Spinal cord (tissue), 10 donors: ENCODE data around the gene LMOD1. TPM values are rescaled to one million over a fixed set of nuclear protein-coding genes. Genes with fewer than 3 reads are reported as not detected.
"Not testable (repeated sequence)": the region's sequence is repeated elsewhere in the genome, so short reads cannot be mapped to it uniquely, and the experiment has no call there.

Experiments used
- DNase-seq, 6 donors: peaks; one replicate each; pipeline versions ENCODE4 v3.0.0 to v3.0.0-alpha.2; 2013 to 2015; ENCODE audit warnings: low spot score in 6 of 6, low read depth in 4 of 6
- H3K27ac ChIP-seq: one replicate; pipeline ENCODE4 v1.5.1; 2013; ENCODE audit warnings: low read depth, low read length, control low read depth
- H3K27me3 ChIP-seq: one replicate; pipeline ENCODE4 v1.6.1; 2013; ENCODE audit warnings: low read length; ENCODE audit not compliant: control insufficient read depth, insufficient read depth
- H3K36me3 ChIP-seq: one replicate; pipeline ENCODE4 v1.6.1; 2013; ENCODE audit warnings: low read length; ENCODE audit not compliant: control insufficient read depth, insufficient read depth
- H3K4me1 ChIP-seq: one replicate; pipeline ENCODE4 v1.6.1; 2013; ENCODE audit warnings: low read length; ENCODE audit not compliant: control insufficient read depth, insufficient read depth
- H3K4me3 ChIP-seq: one replicate; pipeline ENCODE4 v1.5.1; 2013; ENCODE audit warnings: low read depth, low read length, control low read depth
- H3K9me3 ChIP-seq: one replicate; pipeline ENCODE4 v1.6.1; 2013; ENCODE audit warnings: low read length; ENCODE audit not compliant: control insufficient read depth, insufficient read depth
- WGBS: methylation state at CpG from one replicate; pipeline ENCODE4 v1.1.5; 2013; ENCODE audit warnings: missing lambda C conversion rate; ENCODE audit not compliant: insufficient coverage; 5-methylcytosine and 5-hydroxymethylcytosine counted together
- polyA plus RNA-seq, 2 donors: library from polyadenylated mRNA; unstranded; fragments of 120-200 nt; gene quantifications; one replicate each; pipeline ENCODE4 v1.2.1, GENCODE V29; 2013; ENCODE audit not compliant: insufficient read length in 2 of 2
- total RNA-seq, 2 donors: library from RNA; depleted of rRNA in 1 of 2; stranded (reverse); fragments of 120-200 nt in 1 of 2; fragments of >200 nt in 1 of 2; gene quantifications; one replicate each; pipeline versions ENCODE4 v1.2.3 to v1.2.4, GENCODE V29; 2013 to 2014
- donor health status: healthy.

LMOD1 gene
- total and polyA plus RNA-seq, 4 donors, result 1.9 to 8.4 (median 4.1) TPM

DNA sequence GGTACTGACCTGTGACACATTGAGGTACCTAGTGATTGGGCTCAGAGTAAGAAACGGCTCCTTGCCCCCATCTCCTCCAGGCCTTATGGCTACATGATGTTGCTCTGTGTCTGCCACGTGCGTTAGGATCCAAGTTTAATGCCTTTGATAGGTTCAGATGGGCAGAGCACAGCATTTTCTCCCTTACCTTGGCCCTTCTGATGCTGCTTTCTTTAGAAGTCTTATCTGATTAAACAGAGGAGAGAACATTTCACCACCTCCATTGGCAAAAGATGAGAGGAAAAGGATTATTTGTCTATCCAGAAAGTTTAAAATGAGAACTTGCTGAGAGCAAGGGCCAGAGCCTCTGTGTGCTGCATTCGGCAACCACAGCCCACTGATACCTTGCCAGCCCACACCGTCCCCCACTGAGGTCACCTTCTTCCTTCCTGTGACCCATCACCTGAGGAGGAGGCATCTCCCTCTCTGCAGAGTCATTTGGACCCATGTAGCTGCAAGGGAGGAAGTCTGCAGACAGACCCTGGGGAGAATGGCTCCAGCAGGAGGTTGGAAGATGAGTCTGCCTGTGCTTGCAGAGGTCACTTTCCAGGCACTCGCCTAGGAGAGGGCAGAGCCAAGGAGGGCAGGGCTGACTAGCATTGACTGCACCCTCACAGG is 41.0 kb downstream of the LMOD1 start:
- Histone ChIP-seq H3K4me1 (peaks cover 10% of the 10 kb centered on the region), H3K9me3 (no peaks in the 10 kb centered on the region), H3K27ac (no peak overlapping the region), H3K36me3 (no peaks in the 10 kb centered on the region), H3K27me3 (no peaks in the 10 kb centered on the region), H3K4me3 (no peak overlapping the region)
- DNase-seq, result no peak
- 90% methylated on average over 2 of the region's 6 CpGs for WGBS

DNA sequence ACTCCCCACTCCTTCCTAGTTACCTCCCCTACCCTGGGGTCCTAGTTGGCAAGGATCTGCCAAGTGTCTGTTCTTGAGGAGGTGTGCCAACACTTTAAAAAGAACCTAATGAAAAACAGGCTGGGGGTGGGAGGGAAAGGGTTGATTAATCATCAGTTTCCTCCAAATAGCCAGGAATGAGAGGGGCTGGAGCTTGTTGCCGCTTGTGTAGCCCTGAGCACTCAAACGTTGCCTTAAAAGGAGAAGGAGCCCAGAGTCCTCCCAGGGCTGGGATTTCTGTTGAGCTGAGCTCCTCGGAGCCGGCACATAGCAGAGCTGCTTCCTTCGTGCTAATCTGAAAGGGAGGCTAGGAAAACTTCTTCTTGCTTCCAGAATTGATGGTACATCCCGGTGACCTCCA is 41.8 kb downstream of the LMOD1 start:
- Histone ChIP-seq H3K4me3 (no peak overlapping the region), H3K4me1 (peaks cover 12% of the 10 kb centered on the region), H3K9me3 (no peaks in the 10 kb centered on the region), H3K27me3 (no peaks in the 10 kb centered on the region), H3K27ac (no peak overlapping the region), H3K36me3 (peaks cover 2% of the 10 kb centered on the region)
- WGBS, result 11% methylated on average over 3 of the region's 6 CpGs
- DNase-seq, result no peak

GRCh38 chr1:201903135-201903534 is 43.2 kb downstream of the LMOD1 start:
- DNase-seq, result no peak
- H3K4me1 ChIP-seq, result peaks cover 12% of the 10 kb centered on the region
- no peaks in the 10 kb centered on the region for H3K9me3 ChIP-seq
- peaks cover 3% of the 10 kb centered on the region for H3K36me3 ChIP-seq
- no peaks in the 10 kb centered on the region for H3K27me3 ChIP-seq
- WGBS, result 87% methylated on average over 3 of the region's 5 CpGs
- H3K4me3 ChIP-seq, result no peak overlapping the region
- no peak overlapping the region for H3K27ac ChIP-seq

- Histone ChIP-seq H3K9me3 (no peaks in the 10 kb centered on the region), H3K36me3 (peaks cover 3% of the 10 kb centered on the region), H3K4me3 (no peak overlapping the region), H3K27ac (no peak overlapping the region), H3K27me3 (no peaks in the 10 kb centered on the region), H3K4me1 (peaks cover 12% of the 10 kb centered on the region)
- DNase-seq, result no peak
- WGBS, result 100% methylated on average over 1 of the region's 3 CpGs
Measured at GRCh38 chr1:201902198-201902597, 44.1 kb downstream of the LMOD1 start.

- peaks cover 19% of the 10 kb centered on the region for H3K4me1 ChIP-seq
- not testable (repeated sequence) for DNase-seq, H3K27ac ChIP-seq, H3K9me3 ChIP-seq, H3K36me3 ChIP-seq, H3K27me3 ChIP-seq, H3K4me3 ChIP-seq
- 95% methylated on average over 5 of the region's 6 CpGs for WGBS
Measured at GRCh38 chr1:201901036-201901435, 45.3 kb downstream of the LMOD1 start.

DNA sequence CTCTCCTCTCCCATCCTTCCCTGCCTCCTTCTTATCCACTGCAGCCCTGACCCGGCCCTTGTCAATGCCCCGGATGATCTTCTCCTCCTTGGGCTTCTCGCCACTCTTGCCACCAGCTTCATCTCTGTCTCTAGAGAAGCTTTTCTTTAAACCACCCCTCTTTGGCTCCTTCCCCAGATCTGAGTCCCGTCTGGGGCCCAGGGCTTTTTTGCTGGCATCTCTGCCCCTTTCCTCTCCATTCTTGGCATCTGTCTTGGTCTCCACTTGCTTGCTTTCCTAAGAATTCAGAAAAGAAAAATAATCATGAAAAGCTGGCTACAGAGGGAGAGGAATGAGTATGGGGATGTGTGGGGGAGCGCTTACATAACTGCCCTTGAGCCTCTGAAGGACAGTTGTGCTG is 45.9 kb downstream of the LMOD1 start:
- 57% methylated on average over 5 of the region's 5 CpGs for WGBS
- DNase-seq, result no peak
- no peaks in the 10 kb centered on the region for H3K27me3 ChIP-seq
- peaks cover 3% of the 10 kb centered on the region for H3K36me3 ChIP-seq
- H3K27ac ChIP-seq, result no peak overlapping the region
- H3K4me1 ChIP-seq, result peaks cover 22% of the 10 kb centered on the region
- no peaks in the 10 kb centered on the region for H3K9me3 ChIP-seq
- H3K4me3 ChIP-seq, result no peak overlapping the region

DNA sequence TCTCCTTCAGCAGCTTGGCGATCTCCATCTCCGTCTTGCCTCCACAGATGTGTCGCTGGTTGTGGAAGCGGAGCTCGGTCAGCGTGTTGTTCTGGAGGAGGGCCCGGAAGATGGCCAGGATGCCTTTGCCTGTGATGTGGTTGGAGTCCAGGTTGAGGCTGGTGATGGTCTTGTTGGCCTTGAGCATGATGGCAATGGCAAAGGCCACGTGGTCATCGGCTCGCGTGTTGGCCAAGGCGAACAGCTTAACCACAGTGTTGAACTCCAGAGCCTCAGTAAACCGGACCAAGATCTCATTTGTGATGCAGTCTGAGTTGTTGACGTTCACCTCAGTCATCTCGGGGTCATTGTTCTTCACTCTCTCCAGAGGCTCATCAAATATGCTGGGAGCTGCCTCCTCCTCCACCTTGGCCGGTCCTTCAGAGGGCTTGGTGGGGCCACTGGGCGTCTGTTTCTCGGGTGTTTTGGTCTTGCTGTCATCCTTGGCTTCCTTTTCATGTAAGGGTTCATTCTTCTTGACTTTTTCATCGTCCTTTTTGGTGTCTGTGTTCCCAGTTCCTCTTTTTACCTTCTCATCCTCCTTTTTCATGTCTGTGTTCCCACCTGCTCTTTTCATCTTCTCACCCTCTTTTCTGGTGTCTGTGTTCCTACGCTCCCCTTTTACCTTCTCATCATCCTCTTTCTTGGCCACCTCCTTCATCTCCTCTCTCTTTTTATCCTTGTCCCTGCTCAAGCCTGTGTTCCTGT is 46.5 kb downstream of the LMOD1 start:
- DNase-seq, result no peak
- peaks cover 20% of the 10 kb centered on the region for H3K4me1 ChIP-seq
- no peaks in the 10 kb centered on the region for H3K27me3 ChIP-seq
- H3K27ac ChIP-seq, result no peak overlapping the region
- H3K9me3 ChIP-seq, result no peaks in the 10 kb centered on the region
- 89% methylated on average over 20 of the region's 20 CpGs for WGBS
- H3K4me3 ChIP-seq, result no peak overlapping the region
- peaks cover 9% of the 10 kb centered on the region for H3K36me3 ChIP-seq

DNA sequence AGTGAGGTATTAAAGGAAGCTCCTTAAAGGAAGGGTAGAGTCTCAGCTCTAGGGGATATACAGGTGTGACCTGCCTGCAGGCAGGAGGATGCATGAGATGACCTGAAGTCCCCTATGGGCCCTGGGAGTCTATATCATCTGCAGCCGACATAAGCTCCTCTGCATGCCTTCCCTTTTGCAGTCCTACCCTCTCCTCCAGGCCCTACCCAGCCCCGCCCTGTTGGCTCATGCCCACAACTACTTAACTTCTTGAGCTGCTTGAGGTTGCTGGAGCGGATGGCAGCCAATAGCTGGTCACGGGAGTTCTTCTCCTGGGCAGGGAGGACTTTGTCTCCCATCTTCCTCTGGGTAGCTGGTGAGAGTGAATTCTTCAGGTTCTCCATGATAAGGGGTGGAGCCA is 47.4 kb downstream of the LMOD1 start:
- H3K4me1 ChIP-seq, result peaks cover 27% of the 10 kb centered on the region
- no peak overlapping the region for H3K27ac ChIP-seq
- H3K27me3 ChIP-seq, result no peaks in the 10 kb centered on the region
- no peaks in the 10 kb centered on the region for H3K9me3 ChIP-seq
- no peak overlapping the region for H3K4me3 ChIP-seq
- no peak for DNase-seq
- 96% methylated on average over 3 of the region's 4 CpGs for WGBS
- peaks cover 13% of the 10 kb centered on the region for H3K36me3 ChIP-seq

DNA sequence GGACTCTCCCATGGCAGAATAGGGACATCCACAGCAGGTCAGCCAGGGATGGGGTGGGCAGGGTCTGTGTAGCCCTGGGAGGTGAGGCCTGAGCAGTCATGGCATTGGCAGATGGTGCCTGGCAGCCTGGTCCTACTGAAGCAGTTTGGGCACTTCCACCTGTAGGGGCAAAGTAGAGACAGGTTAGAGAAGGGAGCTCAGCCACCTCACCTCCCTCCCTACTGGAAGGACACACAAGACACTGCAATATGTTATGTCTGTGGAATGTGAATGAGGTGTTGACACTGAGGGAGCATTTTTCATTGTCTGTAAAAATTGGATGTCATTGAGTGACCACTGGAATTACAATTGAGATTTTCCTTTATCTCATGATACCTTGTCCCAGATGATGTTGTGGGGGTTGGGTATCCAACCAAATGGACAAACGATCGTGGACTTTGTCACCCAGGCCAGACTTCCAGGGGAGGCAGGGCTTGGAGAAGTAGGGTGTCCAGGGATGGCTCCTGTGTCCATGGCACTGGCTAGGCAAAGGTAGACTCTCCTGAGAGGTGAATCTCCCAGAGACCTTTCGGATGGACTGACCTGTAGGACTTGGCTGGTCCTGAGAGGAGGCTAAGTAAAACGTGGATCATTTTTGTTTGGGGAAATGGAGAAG is 48.0 kb downstream of the LMOD1 start:
- no peak overlapping the region for H3K4me3 ChIP-seq
- no peak overlapping the region for H3K27ac ChIP-seq
- no peak for DNase-seq
- no peaks in the 10 kb centered on the region for H3K27me3 ChIP-seq
- H3K9me3 ChIP-seq, result no peaks in the 10 kb centered on the region
- H3K4me1 ChIP-seq, result peaks cover 27% of the 10 kb centered on the region
- WGBS, result 85% methylated on average over 4 of the region's 4 CpGs
- peaks cover 18% of the 10 kb centered on the region for H3K36me3 ChIP-seq
